Duodenal mucosa (tissue), 2 donors: ENCODE results near the gene RAB31.
"Not testable (repeated sequence)": the region's sequence is repeated elsewhere in the genome, so short reads cannot be mapped to it uniquely, and the experiment has no call there.

Experiments used
- H3K27ac ChIP-seq: one replicate; pipeline ENCODE4 v1.7.0; 2013; ENCODE audit warnings: low read depth, low read length
- H3K27me3 ChIP-seq, 2 donors: one replicate each; pipeline ENCODE4 v1.7.0; 2013; ENCODE audit warnings: low read length in 2 of 2, control low read depth in 1 of 2; ENCODE audit not compliant: insufficient read depth in 2 of 2, control insufficient read depth in 1 of 2
- H3K36me3 ChIP-seq, 2 donors: one replicate each; pipeline ENCODE4 v1.7.0; 2013; ENCODE audit warnings: low read length in 2 of 2, control low read depth in 1 of 2; ENCODE audit not compliant: insufficient read depth in 2 of 2, control insufficient read depth in 1 of 2
- H3K4me1 ChIP-seq, 2 donors: one replicate each; pipeline ENCODE4 v1.7.0; 2013; ENCODE audit warnings: low read length in 2 of 2, control low read depth in 1 of 2; ENCODE audit not compliant: insufficient read depth in 2 of 2, control insufficient read depth in 1 of 2
- H3K4me3 ChIP-seq, 2 donors: one replicate each; pipeline ENCODE4 v1.7.0; 2013; ENCODE audit warnings: low read length in 2 of 2, low read depth in 1 of 2
- H3K9ac ChIP-seq, 2 donors: one replicate each; pipeline ENCODE4 v1.7.0; 2013; ENCODE audit warnings: low read length in 2 of 2, low read depth in 1 of 2
- H3K9me3 ChIP-seq, 2 donors: one replicate each; pipeline ENCODE4 v1.7.0; 2013; ENCODE audit warnings: low read length in 2 of 2, control low read depth in 1 of 2; ENCODE audit not compliant: control insufficient read depth in 1 of 2

Gene RAB31, protein sequence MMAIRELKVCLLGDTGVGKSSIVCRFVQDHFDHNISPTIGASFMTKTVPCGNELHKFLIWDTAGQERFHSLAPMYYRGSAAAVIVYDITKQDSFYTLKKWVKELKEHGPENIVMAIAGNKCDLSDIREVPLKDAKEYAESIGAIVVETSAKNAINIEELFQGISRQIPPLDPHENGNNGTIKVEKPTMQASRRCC

DNA sequence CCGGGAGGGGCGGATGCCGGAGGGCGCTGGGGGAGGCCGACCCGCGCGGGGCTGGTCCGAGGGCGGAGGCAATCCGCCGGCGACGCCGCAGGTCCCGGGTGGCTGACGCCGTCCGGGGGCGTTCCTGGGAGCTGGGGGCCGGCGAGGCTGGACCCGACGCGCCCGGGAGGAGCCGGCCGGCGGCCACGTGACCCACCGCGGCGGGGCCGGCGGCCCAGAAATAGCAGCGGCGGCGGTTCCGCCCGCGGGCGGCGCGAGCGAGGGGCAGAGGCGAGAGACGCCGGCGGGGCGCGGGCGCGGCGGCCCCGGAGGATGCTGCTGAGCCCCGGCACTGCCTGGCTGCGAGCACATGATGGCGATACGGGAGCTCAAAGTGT, at the start of gene RAB31:
TSS of gene RAB31 (plus strand) at position 245 of the 377 bp plus-strand sequence. CDS start at position 350, 105 bp downstream.
- peak within 1 kb of the TSS; percentile 72 to 75 for H3K4me3 ChIP-seq
- H3K27ac ChIP-seq = peak within 1 kb of the TSS; percentile 83
- H3K9me3 ChIP-seq = no peaks in the 10 kb centered on the region
- H3K36me3 ChIP-seq = no peaks in the 10 kb centered on the region
- peak within 1 kb of the TSS; percentile 57 to 62 for H3K9ac ChIP-seq
- H3K27me3 ChIP-seq = peaks cover 19 to 28% of the 10 kb centered on the region in 2 donors
- peaks cover 29 to 31% of the 10 kb centered on the region in 2 donors for H3K4me1 ChIP-seq

DNA sequence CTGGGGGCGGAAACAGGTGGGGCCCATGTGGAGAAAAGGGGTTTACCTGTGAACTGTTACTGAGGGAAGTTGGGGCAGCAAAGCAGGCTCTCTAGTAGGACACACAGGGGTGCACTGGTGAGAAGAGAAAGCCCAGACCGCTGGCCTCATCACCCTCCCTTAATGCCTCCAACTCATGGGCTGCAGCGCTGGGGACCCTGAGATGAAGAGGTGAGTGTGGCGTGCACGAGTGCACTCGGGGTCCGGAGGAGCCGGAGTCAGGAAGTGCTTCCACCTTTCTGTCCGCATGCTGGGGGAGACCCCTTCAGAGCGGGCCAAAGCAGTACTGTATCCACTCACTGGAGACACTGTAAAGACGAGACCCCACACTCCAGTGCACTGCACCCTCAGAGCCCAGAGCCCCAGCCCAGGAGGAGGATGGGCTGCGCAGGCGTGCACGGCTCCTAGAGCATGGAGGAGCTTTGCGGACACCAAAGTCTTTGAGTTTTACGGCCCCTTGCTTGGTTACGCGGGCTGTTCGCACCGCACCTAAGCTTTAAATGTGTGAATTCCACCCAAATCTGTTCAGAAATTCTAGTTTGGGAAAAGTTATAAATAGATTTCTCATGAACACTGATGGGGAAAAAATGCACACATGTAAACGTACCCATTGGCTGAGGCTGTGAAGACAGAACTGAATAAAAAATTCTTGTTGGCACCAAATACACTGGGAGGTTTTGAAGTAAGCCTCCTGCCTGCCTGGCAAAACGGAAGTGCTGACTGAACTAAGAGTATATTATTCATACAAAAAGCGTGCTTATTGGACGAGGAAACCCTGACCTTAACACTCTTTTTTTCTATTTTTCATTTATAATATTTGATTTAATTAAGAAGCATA, 48.4 kb upstream of the RAB31 start:
- H3K4me3 ChIP-seq = no peak overlapping the region

DNA sequence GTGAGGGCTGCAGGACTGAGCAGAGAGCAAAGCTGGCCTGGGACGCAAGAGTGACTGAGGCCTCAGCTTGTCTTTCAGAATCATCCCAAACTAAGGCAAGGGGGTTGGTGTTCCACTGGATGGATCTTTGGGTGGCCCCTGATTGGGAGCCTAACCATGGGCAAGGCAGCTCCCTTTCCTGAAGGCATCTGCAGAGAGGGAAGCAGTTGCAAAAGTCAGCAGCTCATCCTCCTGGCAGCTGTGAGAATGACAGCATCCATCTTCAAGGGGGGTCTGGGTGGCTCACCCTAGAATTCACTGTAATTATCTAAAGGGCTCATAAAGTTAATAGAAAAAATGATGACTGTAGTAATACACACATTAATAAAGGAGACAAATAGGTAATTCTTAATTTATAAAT, 46.5 kb upstream of the RAB31 start:
- Histone ChIP-seq H3K27me3 (no peaks in the 10 kb centered on the region), H3K4me1 (no peaks in the 10 kb centered on the region), H3K36me3 (no peaks in the 10 kb centered on the region), H3K27ac (no peak overlapping the region), H3K9me3 (no peaks in the 10 kb centered on the region), H3K4me3 (no peak overlapping the region), H3K9ac (no peak overlapping the region)

More for the DNA sequence above, 48.4 kb upstream of the RAB31 start:
- no peak overlapping the region for H3K9ac ChIP-seq
- H3K27me3 ChIP-seq = no peaks in the 10 kb centered on the region
- H3K27ac ChIP-seq = no peak overlapping the region
- no peaks in the 10 kb centered on the region for H3K9me3 ChIP-seq
- no peaks in the 10 kb centered on the region for H3K36me3 ChIP-seq
- H3K4me1 ChIP-seq = peaks cover 0 to under 1% of the 10 kb centered on the region in 2 donors

DNA sequence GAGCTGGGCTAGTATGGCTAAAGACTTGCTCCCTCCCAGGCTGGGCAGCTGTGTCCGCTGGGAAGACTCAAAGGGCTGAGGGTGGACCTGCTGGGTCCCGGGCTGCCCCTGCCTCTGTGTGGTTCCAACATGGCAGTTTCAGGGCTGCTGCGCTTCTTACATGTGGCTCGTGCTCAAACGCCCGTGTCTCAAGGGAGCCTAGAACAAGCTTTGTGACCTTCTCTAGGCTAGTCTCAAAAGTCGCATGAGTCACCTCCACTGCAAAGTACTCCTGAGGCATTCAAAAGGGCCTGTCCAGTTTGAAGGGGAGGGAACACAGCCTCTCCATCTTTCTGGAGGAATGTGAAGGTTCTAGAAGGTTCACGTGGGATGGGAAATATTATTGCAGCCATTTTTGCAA, 44.7 kb upstream of the RAB31 start:
- Histone ChIP-seq H3K36me3 (no peaks in the 10 kb centered on the region), H3K4me1 (no peaks in the 10 kb centered on the region), H3K27me3 (no peaks in the 10 kb centered on the region), H3K4me3 (no peak overlapping the region), H3K27ac (no peak overlapping the region), H3K9me3 (no peaks in the 10 kb centered on the region), H3K9ac (no peak overlapping the region)

DNA sequence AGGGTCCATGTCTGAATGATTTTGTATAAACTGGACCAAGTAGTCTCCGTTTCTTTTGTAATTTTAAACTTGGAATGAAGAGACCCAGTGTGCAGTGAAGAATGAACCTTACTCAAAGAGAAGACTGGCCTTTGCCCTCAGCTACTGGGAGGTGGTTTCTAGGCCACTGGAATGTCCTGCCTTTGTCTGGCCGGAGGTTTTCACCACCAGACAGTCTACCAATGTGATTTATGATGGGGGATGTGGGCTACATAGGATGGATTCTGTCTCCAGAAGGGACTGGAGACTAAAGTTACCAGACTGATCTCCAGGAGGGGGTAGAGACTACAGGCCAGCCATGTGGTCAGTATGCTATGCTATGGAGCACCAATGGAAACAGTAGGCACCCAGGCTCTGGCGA, 42.8 kb upstream of the RAB31 start:
- H3K4me3 ChIP-seq = no peak overlapping the region
- H3K27me3 ChIP-seq = no peaks in the 10 kb centered on the region
- no peaks in the 10 kb centered on the region for H3K36me3 ChIP-seq
- no peaks in the 10 kb centered on the region for H3K9me3 ChIP-seq
- H3K9ac ChIP-seq = no peak overlapping the region
- H3K4me1 ChIP-seq = no peaks in the 10 kb centered on the region
- no peak overlapping the region for H3K27ac ChIP-seq

DNA sequence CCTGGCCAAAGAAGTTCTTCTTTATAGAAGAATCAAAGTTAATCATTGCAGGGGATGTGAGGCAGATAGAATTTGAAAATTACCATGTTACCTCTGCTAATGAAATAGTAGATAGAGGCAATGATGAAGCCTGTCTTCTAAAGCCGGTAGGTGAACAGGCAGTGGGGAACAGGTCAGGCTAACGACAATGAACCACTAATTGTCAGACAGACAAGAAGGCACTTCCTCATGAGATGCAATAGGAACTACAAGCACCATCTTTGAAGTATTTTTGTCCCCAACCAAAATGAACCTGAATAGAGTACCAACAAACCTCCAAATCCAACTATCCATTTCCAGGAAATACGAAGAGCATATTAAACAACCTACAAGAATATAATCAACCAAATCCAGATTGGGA, 41.6 kb upstream of the RAB31 start:
- H3K27ac ChIP-seq = no peak overlapping the region
- no peak overlapping the region for H3K4me3 ChIP-seq
- H3K9me3 ChIP-seq = no peaks in the 10 kb centered on the region
- no peaks in the 10 kb centered on the region for H3K27me3 ChIP-seq
- H3K9ac ChIP-seq = no peak overlapping the region
- no peaks in the 10 kb centered on the region for H3K36me3 ChIP-seq
- no peaks in the 10 kb centered on the region for H3K4me1 ChIP-seq

DNA sequence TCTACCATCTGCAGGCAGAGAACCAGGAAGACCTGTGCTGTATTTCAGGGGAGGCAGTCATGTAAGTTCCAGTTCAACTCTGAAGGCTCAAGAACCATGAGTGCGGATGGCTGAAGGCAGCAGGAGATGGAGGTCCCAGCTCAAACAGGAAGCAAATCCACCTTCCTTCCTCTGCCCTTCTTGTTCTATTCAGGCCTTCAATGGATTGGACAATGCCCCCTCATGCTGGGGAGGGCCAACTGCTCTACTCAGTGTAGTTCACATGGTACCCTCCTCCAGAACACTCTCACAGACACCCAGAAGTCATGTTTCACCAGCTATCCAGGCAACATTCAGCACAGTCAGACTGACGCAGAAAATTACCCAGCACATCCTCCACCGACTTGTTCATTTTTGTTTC, 39.1 kb upstream of the RAB31 start:
- Histone ChIP-seq H3K36me3 (no peaks in the 10 kb centered on the region), H3K4me3 (no peak overlapping the region), H3K4me1 (peaks cover 2 to 9% of the 10 kb centered on the region in 2 donors), H3K9ac (no peak overlapping the region), H3K27me3 (no peaks in the 10 kb centered on the region), H3K27ac (no peak overlapping the region), H3K9me3 (no peaks in the 10 kb centered on the region)

DNA sequence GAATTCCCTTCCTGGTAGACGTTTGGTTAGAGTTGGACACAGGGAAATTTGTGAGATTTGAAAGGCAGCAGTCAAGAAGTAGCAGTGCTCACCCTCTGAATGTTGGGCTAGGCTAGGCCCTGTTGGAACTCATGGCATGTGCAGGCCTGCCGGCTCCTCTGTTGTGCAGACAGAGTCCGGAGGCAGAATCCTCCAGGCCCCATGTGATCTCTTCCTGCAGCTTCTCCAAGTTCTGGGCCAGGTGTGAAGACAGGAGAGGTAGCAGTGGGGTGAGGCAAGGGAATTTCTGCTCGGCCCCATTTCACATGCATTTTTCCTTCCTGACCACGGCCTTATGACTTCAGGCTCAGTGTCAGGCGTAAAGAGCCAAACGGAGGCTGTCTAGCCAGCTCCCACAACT, 36.9 kb upstream of the RAB31 start:
- no peak overlapping the region for H3K4me3 ChIP-seq
- no peaks in the 10 kb centered on the region for H3K9me3 ChIP-seq
- peaks cover 8 to 9% of the 10 kb centered on the region in 2 donors for H3K4me1 ChIP-seq
- no peak overlapping the region for H3K27ac ChIP-seq
- H3K27me3 ChIP-seq = no peaks in the 10 kb centered on the region
- no peak overlapping the region for H3K9ac ChIP-seq
- no peaks in the 10 kb centered on the region for H3K36me3 ChIP-seq

DNA sequence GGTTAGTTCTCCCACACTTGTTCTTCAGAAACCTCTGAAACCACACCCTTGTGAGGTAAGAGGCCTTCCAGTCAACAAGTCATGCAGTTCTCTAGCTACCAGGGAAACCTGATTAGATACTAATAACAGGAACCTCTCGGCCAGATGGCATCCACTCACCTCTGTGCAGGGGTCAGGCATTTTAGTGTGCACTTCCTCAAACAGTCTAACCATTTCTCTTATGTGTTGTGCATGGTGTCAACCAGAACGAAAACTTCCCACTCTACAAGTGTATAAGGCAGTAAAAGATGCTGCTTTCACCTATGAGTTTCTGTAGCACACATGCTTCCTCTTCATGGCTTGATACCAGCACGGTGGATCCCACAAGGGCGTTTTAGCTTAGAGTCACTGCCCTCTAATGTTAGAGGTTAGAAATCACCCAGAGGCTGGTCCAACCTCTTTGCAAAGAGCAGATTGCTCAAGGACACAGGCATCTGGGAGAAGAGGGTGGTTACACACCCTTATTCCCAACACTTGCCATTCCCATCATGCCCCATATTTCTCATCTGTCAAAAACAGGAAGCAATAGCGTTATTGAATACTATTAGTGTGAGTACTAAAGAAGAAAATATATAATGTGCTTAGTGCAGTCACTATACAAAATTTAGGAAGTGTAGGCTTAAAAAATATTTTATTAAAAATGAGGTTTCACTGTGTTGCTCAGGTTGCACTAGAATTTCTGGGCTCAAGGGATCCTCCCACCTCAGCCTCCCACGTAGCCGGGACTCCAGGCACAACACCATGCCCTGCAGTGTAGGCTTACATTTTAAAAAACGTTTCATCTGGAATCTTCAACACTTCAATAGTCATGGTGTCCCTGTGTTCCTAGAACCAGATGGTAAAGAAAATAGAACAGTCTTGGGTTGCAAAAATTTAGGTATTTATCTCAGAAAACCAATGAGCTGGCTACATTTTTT, 34.5 kb upstream of the RAB31 start:
- Histone ChIP-seq H3K9me3 (no peaks in the 10 kb centered on the region), H3K27ac (peak overlapping the region; percentile 73), H3K9ac (peak overlapping the region in 1 of 2 donors; percentile 15), H3K27me3 (no peaks in the 10 kb centered on the region), H3K4me1 (peaks cover 8 to 9% of the 10 kb centered on the region in 2 donors), H3K4me3 (peak overlapping the region; percentile 1 to 44), H3K36me3 (no peaks in the 10 kb centered on the region)

DNA sequence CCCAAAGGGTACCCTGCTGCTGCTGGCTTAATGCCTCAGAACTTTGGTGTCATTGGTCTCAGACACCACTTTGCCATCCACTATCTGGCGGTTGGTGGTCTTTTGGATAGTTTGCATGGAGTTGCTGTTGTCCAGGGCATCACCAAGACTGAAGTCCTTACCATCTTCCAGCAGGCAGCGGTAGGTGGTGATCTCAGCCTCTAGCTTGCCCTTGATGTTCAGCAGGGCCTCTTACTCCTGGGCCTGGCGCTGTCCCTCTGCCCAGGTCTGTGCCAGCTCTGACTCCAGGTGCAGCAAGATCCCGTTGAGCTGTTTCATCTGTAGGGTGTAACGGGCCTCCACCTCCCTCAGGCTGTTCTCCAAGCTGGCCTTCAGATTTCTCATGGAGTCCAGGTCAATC, 29.9 kb upstream of the RAB31 start:
- not testable (repeated sequence) for H3K36me3 ChIP-seq, H3K27me3 ChIP-seq, H3K9ac ChIP-seq, H3K4me3 ChIP-seq, H3K4me1 ChIP-seq, H3K27ac ChIP-seq, H3K9me3 ChIP-seq
